ENCODE results near the gene TSHZ3. TPM values are rescaled to one million over a fixed set of nuclear protein-coding genes. Genes with fewer than 3 reads are reported as not detected.

Gene TSHZ3
- total and polyA plus RNA-seq, 2 donors from 2014 or later, result 1.7 to 8.4 TPM

- DNase-seq (no peak), FAIRE-seq (no peak)
- H3K27ac ChIP-seq (ENCODE audit: low read depth in 2 of 2, low read length in 2 of 2), result no peak overlapping the region
- H3K4me3 ChIP-seq (ENCODE audit: low read length in 3 of 3), result no peak overlapping the region
- H3K36me3 ChIP-seq (ENCODE audit: control insufficient read depth in 2 of 3, insufficient read depth in 3 of 3, low read length in 3 of 3), result no peaks in the 10 kb centered on the region
- H3K4me1 ChIP-seq (ENCODE audit: control insufficient read depth in 2 of 3, insufficient read depth in 2 of 3, low read depth in 1 of 3, low read length in 3 of 3), result no peaks in the 10 kb centered on the region
- H3K27me3 ChIP-seq (ENCODE audit: control insufficient read depth, insufficient read depth, low read length), result peaks cover 2% of the 10 kb centered on the region
- no peaks in the 10 kb centered on the region for H3K9me3 ChIP-seq (ENCODE audit: control insufficient read depth in 2 of 3, insufficient read depth in 1 of 3, low read length in 3 of 3)
- H3K9ac ChIP-seq (ENCODE audit: low read length in 3 of 3), result no peak overlapping the region
- intact Hi-C loops (cut with DNase I), result no loop called here
- TF ChIP-seq, protein P1, sequence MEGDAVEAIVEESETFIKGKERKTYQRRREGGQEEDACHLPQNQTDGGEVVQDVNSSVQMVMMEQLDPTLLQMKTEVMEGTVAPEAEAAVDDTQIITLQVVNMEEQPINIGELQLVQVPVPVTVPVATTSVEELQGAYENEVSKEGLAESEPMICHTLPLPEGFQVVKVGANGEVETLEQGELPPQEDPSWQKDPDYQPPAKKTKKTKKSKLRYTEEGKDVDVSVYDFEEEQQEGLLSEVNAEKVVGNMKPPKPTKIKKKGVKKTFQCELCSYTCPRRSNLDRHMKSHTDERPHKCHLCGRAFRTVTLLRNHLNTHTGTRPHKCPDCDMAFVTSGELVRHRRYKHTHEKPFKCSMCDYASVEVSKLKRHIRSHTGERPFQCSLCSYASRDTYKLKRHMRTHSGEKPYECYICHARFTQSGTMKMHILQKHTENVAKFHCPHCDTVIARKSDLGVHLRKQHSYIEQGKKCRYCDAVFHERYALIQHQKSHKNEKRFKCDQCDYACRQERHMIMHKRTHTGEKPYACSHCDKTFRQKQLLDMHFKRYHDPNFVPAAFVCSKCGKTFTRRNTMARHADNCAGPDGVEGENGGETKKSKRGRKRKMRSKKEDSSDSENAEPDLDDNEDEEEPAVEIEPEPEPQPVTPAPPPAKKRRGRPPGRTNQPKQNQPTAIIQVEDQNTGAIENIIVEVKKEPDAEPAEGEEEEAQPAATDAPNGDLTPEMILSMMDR (IDR thresholded peaks at IDR 0.05; ENCODE audit: borderline replicate concordance, extremely low read depth, insufficient read depth), result no peak
Observed at GRCh38 chr19:31256593-31256960, 92.7 kb downstream of the TSHZ3 start.

GRCh38 chr19:31255831-31256592 is 93.2 kb downstream of the TSHZ3 start:
- no peaks in the 10 kb centered on the region for H3K27me3 ChIP-seq (ENCODE audit: control insufficient read depth, insufficient read depth, low read length)
- no peaks in the 10 kb centered on the region for H3K9me3 ChIP-seq (ENCODE audit: control insufficient read depth in 2 of 3, insufficient read depth in 1 of 3, low read length in 3 of 3)
- no peaks in the 10 kb centered on the region for H3K36me3 ChIP-seq (ENCODE audit: control insufficient read depth in 2 of 3, insufficient read depth in 3 of 3, low read length in 3 of 3)
- H3K9ac ChIP-seq (ENCODE audit: low read length in 3 of 3), result no peak overlapping the region
- H3K27ac ChIP-seq (ENCODE audit: low read depth in 2 of 2, low read length in 2 of 2), result no peak overlapping the region
- FAIRE-seq (no peak), DNase-seq (no peak)
- TF ChIP-seq, protein P1 (IDR thresholded peaks at IDR 0.05; ENCODE audit: borderline replicate concordance, extremely low read depth, insufficient read depth), result no peak
- no peaks in the 10 kb centered on the region for H3K4me1 ChIP-seq (ENCODE audit: control insufficient read depth in 2 of 3, insufficient read depth in 2 of 3, low read depth in 1 of 3, low read length in 3 of 3)
- intact Hi-C loops (cut with DNase I), result no loop called here
- H3K4me3 ChIP-seq (ENCODE audit: low read length in 3 of 3), result no peak overlapping the region

GRCh38 chr19:31255174-31255799 is 93.9 kb downstream of the TSHZ3 start:
- H3K27me3 ChIP-seq (ENCODE audit: control insufficient read depth, insufficient read depth, low read length), result no peaks in the 10 kb centered on the region
- no peak overlapping the region for H3K27ac ChIP-seq (ENCODE audit: low read depth in 2 of 2, low read length in 2 of 2)
- DNase-seq (peak in 3 of 5 donors; percentile 21 to 37 (median 34)), FAIRE-seq (no peak)
- no peaks in the 10 kb centered on the region for H3K9me3 ChIP-seq (ENCODE audit: control insufficient read depth in 2 of 3, insufficient read depth in 1 of 3, low read length in 3 of 3)
- no peak overlapping the region for H3K4me3 ChIP-seq (ENCODE audit: low read length in 3 of 3)
- H3K36me3 ChIP-seq (ENCODE audit: control insufficient read depth in 2 of 3, insufficient read depth in 3 of 3, low read length in 3 of 3), result no peaks in the 10 kb centered on the region
- no peak overlapping the region for H3K9ac ChIP-seq (ENCODE audit: low read length in 3 of 3)
- no peaks in the 10 kb centered on the region for H3K4me1 ChIP-seq (ENCODE audit: control insufficient read depth in 2 of 3, insufficient read depth in 2 of 3, low read depth in 1 of 3, low read length in 3 of 3)
- intact Hi-C loops (cut with DNase I), result no loop called here
- TF ChIP-seq, protein P1 (IDR thresholded peaks at IDR 0.05; ENCODE audit: borderline replicate concordance, extremely low read depth, insufficient read depth), result no peak

Data from kidney (tissue), 14 donors.